GM19023 (cell line): ENCODE data around the gene OPA1.

ENCODE experiments used
- ATAC-seq: cut with Tn5 transposase; IDR thresholded peaks from one replicate; pipeline ENCODE4 v1.9.1; 2021; ENCODE audit warnings: mild to moderate bottlenecking, moderate library complexity; ENCODE audit not compliant: unreplicated experiment

Gene OPA1

DNA sequence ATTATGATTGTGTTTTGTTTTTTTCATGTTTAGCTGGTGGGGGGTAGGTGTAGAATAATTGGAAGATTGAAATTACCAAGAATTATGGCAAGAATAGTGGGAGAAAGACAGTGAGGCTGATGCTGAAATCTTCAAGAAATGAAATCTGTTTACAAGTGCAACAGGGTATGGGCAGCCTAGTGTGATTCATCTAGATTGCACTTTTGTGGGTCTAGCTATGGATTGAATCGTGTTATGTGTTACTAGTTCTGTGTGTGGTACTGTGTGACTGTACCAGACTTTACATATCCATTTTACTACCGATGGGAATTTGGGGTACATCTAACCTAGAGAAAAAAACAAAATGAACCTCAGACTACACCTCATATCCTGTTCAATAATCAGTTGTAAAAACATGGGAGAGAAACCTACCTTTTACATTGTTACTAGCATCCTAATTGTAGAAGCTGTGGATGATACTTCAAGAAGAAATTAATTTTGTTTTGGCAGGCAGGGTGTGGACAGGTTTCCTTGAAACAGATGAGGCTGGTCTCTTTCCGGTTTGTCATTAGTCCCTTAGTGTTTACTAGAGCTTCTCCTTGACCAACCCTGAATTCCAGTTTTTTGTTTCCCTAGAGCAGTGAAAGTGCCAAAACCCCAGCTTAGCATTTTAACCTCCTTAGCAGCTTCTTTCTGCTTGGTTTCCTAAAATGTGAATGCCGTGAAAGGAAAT is 47.9 kb downstream of the OPA1 start:
- no peak for ATAC-seq

DNA sequence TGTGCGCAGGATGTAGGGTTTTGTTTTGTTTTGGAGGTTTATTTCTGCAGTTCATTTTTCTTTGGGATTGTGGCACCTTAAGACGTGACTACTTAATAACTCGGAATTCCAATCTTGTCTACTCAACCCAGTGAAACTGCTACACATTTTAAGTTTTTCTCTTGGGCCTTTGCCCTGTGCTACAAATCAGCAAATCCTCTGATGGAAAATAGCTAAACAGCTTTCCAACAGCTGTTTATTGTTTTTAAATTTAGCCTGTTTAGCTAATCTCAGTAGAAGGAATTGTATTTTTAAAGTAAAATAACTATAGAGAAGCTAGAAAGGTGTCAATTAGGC is 48.4 kb downstream of the OPA1 start:
- no peak for ATAC-seq

DNA sequence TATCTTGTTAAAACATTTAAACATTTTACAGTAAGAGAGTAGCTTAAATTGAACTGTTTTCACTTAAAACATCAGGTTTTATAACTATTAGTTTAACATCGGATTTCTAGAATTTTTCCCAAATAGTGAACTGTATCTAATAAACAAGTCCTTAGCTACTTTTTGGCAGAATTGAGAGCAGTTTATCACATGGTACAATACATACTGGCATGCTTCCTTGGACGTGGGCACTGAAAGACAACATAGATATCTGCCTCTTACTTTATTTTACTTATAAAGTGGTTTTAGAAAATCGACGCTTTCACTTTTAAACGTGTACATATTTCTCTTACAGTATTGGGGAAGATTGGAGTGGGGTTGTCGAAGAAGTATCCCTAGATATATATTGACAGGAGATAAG is 52.8 kb downstream of the OPA1 start:
- no peak for ATAC-seq

DNA sequence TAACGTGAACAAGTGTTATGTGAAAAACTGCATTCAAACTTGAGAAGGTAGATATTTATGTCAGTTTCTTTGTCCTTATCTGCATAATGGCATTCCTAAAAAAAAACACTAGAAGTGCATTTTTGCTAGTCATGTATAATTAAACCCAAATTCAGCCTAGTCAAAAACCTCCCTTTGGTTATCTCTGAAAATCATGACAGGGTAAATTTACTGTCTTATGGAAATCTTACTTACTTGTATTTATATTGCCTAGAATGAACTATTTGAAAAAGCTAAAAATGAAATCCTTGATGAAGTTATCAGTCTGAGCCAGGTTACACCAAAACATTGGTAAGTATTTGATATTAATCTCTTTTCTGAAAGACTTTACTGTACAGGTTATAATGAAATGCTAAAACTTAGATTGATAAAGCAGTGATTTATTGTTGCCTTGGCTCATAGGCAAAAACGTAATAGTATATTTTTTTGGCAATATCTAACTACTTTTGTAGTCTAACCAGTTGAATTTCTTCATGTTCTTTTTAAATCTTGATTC is 55.6 kb downstream of the OPA1 start:
- ATAC-seq = no peak

DNA sequence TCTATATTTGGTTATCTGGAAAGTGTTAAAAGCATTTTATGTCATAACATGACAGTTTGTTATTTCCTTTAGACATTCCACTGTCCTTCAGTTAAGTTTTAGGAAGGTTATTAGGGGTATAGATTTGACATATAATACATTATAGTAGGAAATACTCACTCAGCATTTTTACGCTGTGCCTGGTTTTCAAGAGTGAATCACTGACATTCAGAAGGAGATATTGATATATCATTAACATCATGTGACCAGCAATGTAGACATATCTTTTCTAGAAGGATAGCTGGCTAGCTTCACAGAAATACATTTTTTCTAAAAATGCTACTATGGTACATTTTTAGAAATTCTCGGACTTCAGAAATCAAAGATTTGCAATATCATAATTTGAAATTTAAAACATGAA is 57.6 kb downstream of the OPA1 start:
- no peak for ATAC-seq

DNA sequence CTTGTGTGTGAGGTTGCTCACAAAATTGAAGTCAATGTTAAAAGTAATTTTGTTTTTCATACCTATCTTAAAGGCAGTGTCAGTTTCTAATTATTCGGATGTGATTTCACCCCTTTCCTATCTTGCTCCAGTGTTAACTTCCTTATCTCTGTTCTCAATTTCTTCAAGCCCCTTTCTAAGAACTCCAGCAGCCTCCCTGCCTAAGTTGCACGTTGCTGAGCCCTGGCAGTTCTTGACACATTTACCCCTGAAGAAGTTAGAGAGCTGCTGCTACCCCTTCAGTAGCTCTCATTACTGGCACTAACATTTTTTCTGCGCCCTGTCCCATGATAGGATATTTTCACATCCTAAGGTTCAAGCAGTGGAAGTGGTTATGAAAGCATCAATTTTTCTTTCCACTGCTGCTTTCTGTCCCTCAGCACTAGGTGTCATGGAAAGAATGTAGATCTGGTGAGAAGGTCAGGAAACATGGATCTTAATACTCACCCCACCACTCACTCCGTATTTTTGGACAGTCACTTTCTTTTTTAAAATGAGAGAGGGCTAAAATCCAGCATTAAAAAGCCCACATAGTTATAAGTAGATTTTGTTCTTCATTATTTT is 62.9 kb downstream of the OPA1 start:
- no peak for ATAC-seq

DNA sequence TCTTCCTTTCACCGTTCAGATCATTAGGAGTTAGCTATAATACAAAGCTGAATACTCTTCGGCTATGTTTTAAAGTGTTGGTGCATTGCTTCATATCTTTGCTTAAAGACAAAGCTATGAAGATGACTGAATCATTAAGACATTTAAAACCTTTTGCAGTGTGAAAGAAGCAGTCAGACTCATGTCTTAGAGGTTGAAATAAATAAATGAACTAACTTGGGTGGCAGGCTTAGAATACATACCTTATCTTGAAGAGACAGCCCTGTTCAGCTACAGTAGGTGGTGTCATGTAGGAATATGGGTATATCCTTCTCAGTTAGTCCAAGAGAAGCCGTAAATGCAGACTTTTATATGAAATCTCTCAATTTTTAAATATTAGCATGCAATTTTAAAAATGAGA is 63.4 kb downstream of the OPA1 start:
- ATAC-seq = no peak

DNA sequence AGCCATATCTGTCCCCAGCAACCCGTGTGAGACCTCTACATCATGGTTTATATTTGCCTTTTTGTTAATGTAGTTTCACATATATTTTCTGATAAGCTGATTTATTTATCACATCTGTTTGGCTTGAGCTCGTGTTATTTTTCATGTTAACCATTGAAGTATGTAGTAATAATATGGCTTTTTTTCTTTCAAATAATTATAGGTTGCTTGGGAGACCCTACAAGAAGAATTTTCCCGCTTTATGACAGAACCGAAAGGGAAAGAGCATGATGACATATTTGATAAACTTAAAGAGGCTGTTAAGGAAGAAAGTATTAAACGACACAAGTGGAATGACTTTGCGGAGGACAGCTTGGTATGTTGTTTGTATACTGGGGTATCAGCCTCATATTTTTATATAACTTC is 63.9 kb downstream of the OPA1 start:
- ATAC-seq = no peak

DNA sequence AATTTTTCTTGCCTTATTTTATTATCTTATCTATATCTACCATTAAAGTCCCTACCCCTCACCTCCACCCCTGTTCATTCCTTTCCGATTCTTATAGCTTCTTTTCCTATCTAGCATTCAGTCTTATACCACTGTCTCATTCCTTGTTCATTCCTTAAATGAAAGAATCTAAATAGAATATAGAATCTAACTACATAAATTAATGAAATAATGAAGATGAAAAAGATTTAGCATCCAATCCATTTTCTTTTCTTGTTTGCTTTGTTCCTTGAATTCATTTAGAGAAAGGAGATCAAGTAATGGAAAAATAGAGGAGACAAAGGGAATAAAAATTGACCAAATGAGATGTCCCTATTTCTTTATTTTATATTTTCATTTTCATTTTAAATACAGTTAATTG is 67.2 kb downstream of the OPA1 start:
- ATAC-seq = no peak

DNA sequence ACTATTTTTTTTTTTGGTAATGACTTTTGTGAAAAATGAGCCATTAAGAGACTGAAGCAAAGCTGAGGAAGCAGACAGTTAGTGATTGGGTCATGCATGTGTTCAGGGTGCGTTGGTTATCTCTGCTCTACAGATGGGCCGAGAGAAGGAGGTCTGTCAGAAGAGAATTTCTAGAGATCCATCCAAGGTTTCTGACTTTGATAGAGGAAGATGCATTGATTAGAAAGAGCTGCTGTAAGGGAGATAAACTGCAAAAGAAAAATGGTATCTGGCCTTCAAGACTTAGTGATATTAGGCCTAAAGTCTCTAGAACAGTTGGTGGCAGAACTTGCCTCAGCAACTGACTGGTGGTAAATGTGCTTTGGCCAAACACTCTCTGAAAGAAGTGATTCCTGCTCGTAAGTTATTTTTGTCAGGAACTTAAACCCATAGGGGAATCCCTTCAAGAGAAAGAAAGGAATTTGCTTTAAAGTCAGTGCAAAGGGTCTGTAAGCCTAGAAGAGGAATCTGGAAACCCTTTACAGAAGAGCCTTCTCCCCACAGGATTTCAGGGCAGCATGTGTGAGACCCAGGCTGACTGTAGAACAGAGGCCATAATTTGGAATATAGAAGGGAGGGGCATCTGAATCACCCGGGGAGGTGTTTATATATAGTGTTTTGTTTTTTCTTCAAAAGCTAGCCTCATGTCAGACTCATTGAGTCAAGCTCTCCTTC is 67.8 kb downstream of the OPA1 start:
- ATAC-seq = no peak

DNA sequence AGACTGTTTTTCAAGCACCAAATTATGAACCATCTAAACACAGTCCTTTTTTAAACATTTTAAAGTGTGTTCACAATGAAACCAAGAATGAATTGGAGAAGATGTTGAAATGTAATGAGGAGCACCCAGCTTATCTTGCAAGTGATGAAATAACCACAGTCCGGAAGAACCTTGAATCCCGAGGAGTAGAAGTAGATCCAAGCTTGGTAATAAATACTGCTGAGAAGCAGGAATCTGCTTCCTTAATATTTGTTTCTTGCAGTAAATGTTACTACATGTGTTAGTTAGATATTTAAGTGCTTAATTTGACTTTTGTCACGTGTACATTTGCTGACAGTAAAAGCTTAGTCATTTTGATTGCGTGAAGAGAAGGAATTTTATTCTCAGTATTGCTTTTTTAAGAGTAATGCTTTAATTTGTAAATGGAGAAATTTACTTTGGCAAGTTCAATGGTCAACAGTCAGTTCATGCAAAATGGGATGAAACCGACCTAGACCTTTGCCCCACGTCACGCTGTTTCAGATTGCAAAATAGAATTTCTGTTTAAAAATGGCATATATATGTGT is 69.8 kb downstream of the OPA1 start:
- no peak for ATAC-seq

DNA sequence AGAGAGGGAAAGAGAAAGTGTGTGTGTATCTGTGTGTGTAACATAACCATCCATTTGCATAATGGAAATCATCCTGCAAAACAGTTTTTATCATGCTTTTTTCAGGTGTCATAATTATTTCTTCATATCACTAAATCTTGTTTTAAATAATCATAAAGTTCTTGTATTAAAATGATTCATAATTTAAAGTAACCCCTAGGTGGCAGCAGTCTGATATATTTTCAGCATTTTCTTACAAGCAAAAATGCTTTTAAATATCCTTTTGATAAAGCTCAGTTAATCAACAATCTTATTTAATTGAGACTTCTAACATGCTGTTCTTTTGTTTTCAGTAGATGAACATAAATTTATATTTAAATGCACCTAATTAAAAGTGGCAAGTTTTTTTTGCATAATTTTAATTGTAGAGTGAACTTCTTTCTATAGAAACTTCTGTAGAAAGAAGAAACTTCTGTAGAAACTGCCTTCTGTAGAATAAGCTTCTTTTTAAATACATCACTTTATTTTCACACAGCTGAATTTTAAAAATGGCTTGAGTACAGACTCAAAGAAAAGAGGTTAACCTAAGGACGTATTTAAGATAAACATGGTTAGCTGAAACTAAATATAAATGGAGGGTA is 72.5 kb downstream of the OPA1 start:
- no peak for ATAC-seq

DNA sequence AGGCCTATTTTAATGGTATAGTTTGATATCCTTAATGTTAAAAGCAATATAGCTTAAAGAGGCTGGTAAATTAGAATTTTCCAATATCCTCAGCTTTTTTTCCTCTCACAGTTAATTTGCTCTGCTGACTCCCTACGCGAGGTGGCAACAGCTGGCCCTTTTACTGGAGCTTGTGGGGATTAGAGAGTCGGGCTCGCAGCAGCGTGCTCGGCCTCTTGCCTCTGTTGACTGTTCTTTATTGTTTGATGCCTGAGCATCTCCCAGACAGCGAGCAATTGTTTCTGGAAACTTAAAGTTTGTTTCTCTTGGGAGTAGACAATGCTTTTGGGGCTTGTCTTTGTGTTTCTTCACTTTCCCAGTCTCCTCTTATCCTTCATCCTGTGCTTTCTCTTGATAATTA is 80.8 kb downstream of the OPA1 start:
- ATAC-seq = no peak

DNA sequence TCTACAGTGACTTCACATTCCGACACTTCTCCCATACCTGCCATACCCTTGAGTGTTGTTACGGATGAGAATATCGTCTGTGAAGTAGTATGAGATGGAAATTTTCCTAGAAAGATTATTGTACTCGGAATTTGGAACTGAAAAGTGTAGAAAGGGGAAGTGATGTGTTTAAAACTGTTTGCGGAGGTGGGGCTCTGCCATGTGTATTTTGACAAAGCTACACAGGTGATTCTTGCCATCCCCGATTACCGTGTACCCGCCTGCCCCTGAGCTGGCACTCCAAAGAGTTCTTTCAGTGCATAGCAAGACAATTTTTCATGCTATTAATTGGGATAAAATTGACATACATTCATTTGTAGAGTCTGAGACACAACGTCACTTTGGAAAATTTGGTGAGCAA is 81.7 kb downstream of the OPA1 start:
- ATAC-seq = no peak

DNA sequence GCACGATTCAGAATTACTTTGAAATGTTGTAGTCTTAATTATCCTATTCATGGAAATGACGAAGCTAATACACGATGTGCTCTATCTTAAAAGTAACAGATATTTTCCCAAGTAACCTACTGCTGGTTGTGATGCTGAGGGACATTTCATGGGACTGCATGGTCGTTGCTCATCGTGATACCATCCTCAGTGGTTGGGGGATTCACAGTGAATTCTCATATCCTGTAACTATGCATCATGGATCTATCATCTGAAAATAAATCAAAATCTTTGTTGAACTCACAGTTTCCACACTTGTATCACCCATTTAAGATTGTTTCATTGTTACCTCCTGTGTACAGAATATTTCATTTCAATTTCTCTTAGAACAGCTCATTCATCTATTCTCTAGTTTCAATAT is 84.7 kb downstream of the OPA1 start:
- no peak for ATAC-seq

DNA sequence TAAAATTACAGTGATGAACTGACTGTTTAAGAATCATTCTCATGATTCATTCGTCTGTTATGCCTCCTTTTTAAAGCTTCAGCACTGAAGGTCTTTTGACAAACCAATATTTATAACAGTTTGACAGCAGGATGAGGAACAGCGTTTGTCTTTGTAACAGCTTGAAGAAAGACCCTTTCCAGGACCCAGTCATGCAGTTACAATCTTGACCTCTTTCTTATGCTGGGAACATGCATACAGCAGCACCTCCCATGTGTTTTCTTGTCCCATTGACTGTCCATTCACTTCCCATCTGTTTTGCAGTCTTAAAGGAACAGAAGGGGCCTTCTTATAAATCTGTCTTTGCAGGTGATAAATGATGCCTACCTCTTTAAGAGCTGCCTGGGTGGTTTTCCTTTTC is 87.2 kb downstream of the OPA1 start:
- ATAC-seq = no peak

DNA sequence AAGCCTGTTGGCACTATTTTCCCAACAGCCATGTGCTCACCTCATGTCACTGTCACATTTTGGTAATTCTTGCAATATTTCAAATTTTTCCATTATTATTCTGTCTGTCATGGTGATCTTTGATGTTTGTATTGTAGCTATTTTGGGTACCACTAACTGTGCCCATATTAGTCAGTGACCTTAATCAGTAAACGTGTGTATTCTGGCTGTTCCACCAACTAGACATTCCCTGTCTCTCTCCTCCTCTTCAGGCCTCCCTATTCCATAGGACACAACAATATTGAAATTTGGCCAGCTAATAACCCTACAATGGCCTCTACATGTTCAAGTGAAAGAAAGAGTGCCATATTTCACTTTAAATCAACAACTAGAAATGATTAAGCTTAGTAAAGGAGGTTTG is 88.6 kb downstream of the OPA1 start:
- ATAC-seq = no peak

DNA sequence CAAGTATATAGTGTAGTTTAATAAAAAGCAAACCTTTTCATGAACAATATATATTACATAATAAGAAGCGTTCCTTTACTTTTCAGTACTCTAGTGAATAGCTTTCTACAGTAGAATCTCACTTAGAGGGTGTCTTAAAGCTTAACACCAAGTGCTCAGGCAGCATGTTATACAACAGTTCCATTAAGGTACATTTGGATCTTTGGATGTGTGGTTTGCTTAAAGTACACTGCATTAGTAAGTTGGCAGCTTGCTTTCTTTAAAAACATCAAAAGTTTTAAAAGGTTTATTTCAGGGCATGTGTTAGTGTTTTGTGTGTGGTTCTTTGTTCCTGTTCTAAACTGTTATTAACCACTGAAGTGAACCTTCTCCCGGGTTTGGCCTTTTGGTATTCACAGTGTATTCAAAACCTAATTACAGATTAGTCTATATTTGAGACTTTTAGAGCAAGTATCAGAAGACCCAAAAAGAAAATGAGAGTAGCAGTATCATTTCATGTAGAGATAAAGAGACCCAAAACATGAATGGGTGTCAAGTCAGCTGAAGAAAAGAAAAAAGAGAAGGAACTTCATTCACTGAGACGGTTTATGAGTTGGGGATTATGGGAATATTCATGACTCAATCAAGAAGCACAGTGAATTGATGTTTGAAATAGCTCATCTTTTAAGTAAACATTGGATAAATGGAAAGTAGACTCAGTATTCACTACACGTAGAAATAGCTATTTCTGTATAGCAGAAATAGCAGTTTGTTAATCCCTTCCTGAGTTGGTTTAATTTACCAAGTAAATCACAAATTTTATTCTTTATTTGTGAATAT is 93.9 kb downstream of the OPA1 start:
- no peak for ATAC-seq

DNA sequence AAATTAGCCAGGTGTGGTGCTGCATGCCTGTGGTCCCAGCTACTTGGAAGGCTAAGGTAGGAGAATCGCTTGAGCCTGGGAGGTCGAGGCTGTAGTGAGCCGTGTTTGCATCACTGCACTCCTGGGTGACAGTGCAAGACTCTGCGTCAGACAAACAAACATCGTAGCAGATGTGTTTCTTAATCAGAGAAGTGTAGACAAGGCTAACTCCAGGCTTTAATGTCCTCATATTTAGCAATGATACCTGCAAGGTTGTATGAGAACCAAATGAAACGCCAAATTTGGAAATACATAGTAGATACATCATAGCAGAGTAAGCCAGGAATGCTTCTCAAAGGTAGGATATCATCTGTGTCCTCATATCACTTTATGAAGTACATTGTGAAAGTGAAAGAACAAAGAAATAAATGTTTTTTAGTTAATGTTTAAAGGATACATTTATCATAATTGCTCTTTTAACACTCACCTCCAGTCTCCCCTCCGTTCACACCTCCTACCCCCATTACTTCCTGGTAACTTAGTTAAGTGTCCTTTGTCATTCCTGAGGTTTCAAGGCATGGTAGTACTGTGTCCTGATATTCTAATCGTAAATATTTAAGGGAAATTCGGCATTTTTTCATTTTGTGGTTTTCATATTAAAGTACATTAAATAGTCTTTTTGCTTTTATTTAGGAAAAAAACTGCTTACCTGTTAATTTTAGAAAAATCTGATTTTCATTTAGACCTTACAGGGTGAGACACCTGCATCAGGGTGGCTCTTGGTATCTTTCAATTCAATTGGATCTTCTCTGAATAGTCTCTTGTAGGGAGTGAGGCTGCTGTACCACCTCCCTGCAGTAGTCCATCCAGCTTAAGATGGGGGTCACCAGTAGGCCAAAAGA is 96.1 kb downstream of the OPA1 start:
- no peak for ATAC-seq

DNA sequence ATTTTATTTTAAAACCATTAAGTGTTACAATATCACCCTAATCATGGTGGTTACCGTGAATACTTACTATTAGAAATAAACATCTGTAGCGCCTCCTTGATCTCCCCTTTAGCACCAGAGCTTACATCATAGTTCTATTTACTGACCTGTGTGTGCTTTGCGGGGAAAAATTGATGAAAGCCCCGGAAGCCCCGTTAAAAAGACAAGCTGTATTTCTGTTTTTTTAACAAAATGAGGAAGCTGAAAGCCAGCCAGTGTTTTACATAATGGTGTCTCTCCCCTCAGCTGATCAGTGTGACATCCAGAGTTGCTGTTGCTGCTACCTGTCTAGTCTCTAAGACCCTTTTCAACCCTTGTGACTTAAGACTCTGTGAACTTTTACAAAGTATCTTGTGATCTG is 100.8 kb downstream of the OPA1 start:
- ATAC-seq = no peak
